HL-60 (cell line): ENCODE data around the gene ARMC9.

ENCODE experiments used
- DNase-seq, 2 experiments: peaks; one replicate each; pipeline ENCODE4 v3.0.0-alpha.2; 2010 to 2020; ENCODE audit warnings: low read depth in 1 of 2, low spot score in 1 of 2
- H3K27ac ChIP-seq: fragments of 250-450 bp; sonication (Bioruptor Pico); replicated peaks from 2 replicates; pipeline ENCODE4 v1.5.1; 2020; ENCODE audit warnings: mild to moderate bottlenecking, moderate library complexity
- H3K27me3 ChIP-seq: fragments of 250-450 bp; sonication (Bioruptor Pico); 2 replicates; pipeline ENCODE4 v1.5.1; 2021; ENCODE audit warnings: mild to moderate bottlenecking, moderate library complexity; ENCODE audit not compliant: insufficient read depth, poor library complexity, severe bottlenecking
- H3K4me3 ChIP-seq: replicated peaks from 2 replicates; pipeline ENCODE4 v1.5.1; 2011; ENCODE audit warnings: mild to moderate bottlenecking, control low read depth, low read length; ENCODE audit not compliant: insufficient read depth
- CTCF ChIP-seq: IDR thresholded peaks from one replicate; pipeline ENCODE4 v1.5.1; 2011; ENCODE audit warnings: low read length, control low read depth, inconsistent platforms; ENCODE audit not compliant: insufficient read depth
- GABPA ChIP-seq: IDR thresholded peaks from 2 replicates; pipeline ENCODE4 v1.6.1; 2012; ENCODE audit warnings: low read depth
- POLR2AphosphoS5 ChIP-seq: IDR thresholded peaks from 2 replicates; pipeline ENCODE4 v1.6.1; 2012; ENCODE audit warnings: low read depth
- REST ChIP-seq: IDR thresholded peaks from 2 replicates; pipeline ENCODE4 v1.6.1; 2012; ENCODE audit warnings: low read depth; ENCODE audit not compliant: insufficient replicate concordance
- SPI1 ChIP-seq: IDR thresholded peaks from 2 replicates; pipeline ENCODE4 v1.6.1; 2012; ENCODE audit warnings: low read depth, mild to moderate bottlenecking, borderline replicate concordance
- long read RNA-seq: library from polyadenylated mRNA; unstranded; transcript quantifications from one replicate; pipeline ENCODE4 v2.0.0, GENCODE V29; 2020

ARMC9 gene
- long read RNA-seq, transcript ARMC9-201 (21 exons, 2,300 nt): major isoform, 12 of 18 reads
- long read RNA-seq, partial matches to known transcripts: 1 of 18 reads
- long read RNA-seq, other reads (novel, unspliced or antisense): 5 of 18 reads

GRCh38 chr2:231198291-231199173, at the start of gene ARMC9:
ARMC9 (plus strand) TSS chr2:231198631; CDS start chr2:231206239, 7,608 bp downstream.
- TF ChIP-seq REST (no peak), POLR2AphosphoS5 (no peak), GABPA (no peak), CTCF (no peak), SPI1 (no peak)
- Histone ChIP-seq H3K4me3 (peak within 1 kb of the TSS; percentile 90), H3K27ac (no peak within 1 kb of the TSS), H3K27me3 (no peaks in the 10 kb centered on the region)
- DNase-seq: peak; percentile 46 to 51

- no peaks in the 10 kb centered on the region for H3K27me3 ChIP-seq
- DNase-seq: no peak
- no peak overlapping the region for H3K4me3 ChIP-seq
- TF ChIP-seq GABPA (no peak), SPI1 (no peak), POLR2AphosphoS5 (no peak), CTCF (no peak)
- no peak overlapping the region for H3K27ac ChIP-seq
These were observed 45.5 kb upstream of the ARMC9 start for GRCh38 chr2:231152800-231153557.

GRCh38 chr2:231159306-231159705, 39.1 kb upstream of the ARMC9 start:
- DNase-seq: no peak
- Histone ChIP-seq H3K27me3 (no peaks in the 10 kb centered on the region), H3K4me3 (no peak overlapping the region), H3K27ac (no peak overlapping the region)
- no peak for TF ChIP-seq SPI1
- TF ChIP-seq GABPA: no peak
- TF ChIP-seq CTCF: no peak
- TF ChIP-seq POLR2AphosphoS5: no peak
- TF ChIP-seq REST: no peak
